Activated T-cell treated with anti-CD3 and anti-CD28 coated beads, Interleukin-2, amount 50 U/mL, for 1 hour (primary cell): Measurements from ENCODE around the gene NR2C2.
"Not testable (repeated sequence)": the region's sequence is repeated elsewhere in the genome, so short reads cannot be mapped to it uniquely, and the experiment has no call there.

Experiments used
- DNase-seq: peaks from one replicate; pipeline ENCODE4 v3.0.0-alpha.2; 2020

NR2C2 gene

DNA sequence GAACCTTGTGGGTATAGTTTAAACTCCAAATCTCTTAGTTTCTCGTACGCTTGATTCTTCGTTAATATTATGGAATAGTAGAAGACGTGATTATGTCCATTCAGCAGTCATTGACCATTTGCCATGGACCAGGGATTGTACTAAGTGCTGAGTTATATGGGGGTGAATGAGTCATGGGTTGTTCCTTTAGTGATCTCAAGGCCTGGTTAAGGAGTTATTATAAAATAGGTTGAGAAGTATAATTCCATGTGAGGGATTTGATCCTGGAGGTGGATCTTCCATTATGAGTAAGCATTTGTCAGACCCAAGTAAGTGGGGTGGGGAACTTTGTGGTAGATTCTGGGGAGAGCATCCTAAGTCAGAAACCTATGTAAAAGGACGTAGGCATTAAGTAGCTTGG, 15.4 kb downstream of the NR2C2 start:
- DNase-seq: no peak

DNA sequence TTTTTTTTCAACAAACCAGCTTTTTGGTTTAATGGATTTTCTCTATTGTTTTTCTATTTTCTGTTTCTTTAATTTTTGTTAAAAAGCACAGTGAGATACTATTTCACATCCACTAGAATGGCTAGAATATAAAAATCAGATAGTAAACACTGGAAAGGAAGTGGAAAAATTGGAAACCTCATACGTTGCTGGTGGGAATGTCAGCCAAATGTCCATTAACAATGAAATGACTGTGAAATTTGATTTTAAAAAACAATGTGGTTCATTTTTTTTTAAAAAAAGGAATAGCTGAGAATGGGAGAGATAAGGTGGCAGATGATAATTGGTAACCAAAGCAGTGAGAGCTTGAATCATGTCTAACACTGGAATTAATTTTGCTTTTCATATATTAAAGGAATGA, 19.9 kb downstream of the NR2C2 start:
- no peak for DNase-seq

DNA sequence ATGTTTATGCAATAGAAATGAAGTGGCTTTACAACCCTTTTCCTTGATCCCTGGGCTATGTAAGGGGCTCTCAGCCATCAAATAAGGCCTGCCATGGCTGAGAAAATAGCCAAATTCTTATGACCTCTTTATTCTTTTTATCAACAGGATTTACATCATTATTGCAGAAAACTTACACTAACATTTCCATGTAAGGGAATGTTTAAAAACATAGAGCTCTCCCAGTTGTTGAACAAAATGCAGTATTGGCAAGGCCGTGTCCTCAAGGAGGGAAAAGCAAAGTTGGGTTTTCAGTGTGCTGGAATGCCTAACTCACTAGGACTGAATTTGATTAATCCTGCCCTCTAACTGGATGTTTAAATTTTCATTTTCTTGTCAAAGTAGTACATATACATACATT, 22.3 kb downstream of the NR2C2 start:
- no peak for DNase-seq

DNA sequence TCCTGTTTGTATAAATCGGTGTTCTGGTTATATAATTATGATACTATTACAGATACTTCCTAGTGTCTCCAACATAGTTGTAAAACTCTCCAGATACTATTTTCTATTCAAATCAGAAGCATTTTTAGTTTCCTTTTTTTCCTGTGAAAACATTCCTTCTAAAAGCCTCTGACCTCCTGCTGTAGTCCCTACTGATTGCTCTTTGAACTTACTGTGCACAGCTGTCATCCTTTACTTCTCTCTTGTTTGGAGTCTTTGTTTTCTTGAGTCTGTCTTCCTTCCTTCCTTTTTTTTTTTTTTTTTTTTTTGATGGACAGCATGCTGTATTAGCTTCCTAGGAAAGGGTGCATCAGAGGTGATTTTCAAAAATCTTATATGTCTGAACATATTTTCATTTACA, 28.9 kb downstream of the NR2C2 start:
- no peak for DNase-seq

DNA sequence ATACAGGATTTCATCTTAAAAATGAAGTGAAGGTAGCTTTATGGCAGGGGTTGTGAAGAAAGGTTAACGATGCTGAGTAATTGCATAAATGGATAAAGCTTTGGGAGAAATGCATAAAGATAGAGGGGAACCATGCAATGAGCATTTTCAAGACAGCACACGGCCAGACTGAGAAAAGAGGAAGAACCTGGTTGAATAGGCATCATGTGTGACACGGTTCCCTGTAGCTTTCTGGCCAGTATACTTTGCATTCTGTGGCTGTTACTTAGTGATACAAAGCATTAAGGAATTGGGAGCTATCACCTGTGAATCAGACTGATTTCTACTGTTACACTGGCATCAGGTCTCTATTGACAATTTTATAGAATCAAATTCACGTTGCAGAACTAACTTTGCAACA, 33.3 kb downstream of the NR2C2 start:
- DNase-seq: no peak

DNA sequence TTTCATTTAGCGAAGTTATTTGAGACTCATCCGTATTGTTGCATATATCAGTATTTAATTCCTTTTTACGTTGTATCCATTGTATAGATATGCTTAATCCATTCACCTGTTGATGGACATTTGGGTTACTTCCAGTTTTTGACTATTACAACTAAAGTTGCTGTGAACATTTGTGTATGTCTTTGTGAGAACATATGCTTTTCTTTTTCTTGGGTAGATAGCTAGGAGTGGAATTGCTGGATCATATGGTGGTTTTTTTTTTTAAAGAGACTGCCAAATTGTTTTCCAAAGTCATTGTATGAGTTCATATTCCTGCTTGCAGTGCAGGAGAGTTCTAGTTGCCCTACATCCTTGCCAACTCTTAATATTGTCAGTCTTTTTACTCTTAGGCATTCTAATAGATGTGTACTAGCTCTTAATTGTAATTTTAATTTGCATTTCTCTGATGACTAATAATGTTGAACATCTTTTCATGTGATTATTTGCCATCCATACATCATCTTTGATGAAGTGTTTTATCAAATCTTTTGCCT, 37.3 kb downstream of the NR2C2 start:
- DNase-seq: no peak

DNA sequence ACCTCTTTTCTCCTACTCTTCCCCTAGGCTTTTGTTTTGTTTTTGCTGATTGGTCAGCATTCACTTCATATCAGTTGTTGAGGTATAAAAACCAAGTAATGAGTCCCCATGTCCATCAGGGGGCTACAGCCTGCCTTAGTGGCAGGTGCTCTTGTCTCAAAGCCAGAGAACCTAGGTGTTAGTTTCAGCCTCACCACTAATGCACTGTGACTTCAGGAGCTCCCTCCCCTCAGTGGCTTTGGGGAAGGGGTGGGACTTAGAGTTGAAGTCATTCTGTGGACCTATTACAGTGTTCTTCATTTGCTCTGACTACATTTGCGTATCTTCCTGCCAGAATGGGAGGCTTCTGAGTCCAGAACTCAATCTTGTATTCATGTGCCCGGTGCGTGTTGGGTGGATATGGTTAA, 41.6 kb downstream of the NR2C2 start:
- no peak for DNase-seq

DNA sequence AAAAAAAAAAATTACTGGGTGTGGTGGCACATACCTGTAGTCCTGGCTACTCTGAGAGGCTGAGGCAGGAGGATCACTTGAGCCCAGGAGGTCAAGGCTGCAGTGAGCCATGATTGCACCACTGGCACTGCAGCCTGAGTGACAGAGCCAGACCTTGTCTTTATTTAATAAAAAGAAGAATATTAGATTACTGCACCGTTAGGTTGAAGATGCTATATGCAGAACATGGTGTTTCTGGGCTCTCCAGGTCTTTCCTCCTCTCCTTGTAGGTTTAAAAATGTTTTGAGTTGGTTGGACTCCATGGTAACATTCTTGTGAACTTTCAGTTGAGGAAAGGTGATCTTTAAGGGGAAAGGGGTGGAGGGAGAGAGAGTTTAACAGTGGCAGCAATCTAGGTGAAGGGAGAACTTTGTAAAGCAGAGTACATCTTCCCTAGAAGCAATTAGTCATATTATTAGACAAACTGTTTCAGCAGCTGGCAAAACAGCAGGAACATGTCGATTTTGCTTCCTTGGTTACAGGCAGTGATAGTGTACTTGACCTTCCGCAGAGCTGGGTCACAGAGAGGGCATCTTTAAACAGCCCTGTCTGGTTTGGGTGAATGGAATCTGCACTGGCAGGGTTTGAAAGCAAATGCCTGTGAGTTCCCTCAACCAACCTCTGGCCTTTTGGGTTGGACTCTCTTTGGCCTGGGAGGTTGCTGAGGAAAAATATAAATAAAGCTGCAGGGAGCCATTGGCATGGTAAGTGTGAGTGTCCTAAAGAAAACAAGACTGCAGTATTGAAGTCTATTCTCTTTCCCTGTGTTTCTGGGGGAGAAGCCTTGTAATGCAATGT, 42.8 kb downstream of the NR2C2 start:
- no peak for DNase-seq

DNA sequence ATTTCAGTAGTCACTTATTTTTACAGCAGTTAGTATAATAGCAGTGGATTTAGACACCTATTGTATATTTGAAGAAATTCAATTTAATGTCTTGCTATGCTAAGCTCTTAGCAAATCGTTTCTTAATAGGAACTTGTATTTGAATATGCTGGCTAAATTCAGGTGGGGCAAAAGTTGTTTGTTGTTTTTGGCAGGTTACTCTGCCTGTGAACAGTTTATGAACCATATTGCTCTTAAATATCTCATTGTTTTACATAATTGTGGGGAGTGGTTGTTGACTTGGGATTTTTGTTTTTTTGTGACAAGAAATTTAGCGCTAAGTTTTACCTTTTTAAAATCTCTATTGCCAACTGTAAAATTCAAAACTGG, 43.4 kb downstream of the NR2C2 start:
- no peak for DNase-seq

DNA sequence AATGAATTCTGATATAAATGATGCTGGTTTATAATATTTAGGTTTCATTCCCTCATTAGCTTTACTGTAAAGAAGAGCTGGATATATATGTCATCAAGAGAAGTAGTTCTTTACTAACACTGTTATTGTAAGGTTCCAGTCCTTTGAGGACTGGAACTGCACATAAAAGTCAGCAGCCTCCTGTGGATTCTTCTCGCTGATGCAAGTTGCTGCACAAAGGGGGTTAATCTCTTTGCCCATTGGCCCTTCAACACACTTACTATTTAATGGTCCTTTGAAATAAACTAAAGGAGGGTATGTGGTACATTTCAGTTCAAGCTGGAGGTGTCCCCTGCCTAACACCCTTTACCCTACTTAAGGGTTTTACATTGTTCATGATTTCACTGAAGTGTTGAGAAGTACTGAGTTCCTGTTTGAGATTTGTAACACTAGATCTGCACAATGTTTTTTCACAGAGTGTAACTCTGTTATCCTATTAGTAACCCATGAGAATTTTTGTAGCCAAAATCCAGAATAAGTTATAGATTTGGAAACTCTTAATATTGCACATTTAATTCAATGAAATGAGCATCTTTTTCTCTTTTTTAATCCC, 43.9 kb downstream of the NR2C2 start:
- DNase-seq: no peak

DNA sequence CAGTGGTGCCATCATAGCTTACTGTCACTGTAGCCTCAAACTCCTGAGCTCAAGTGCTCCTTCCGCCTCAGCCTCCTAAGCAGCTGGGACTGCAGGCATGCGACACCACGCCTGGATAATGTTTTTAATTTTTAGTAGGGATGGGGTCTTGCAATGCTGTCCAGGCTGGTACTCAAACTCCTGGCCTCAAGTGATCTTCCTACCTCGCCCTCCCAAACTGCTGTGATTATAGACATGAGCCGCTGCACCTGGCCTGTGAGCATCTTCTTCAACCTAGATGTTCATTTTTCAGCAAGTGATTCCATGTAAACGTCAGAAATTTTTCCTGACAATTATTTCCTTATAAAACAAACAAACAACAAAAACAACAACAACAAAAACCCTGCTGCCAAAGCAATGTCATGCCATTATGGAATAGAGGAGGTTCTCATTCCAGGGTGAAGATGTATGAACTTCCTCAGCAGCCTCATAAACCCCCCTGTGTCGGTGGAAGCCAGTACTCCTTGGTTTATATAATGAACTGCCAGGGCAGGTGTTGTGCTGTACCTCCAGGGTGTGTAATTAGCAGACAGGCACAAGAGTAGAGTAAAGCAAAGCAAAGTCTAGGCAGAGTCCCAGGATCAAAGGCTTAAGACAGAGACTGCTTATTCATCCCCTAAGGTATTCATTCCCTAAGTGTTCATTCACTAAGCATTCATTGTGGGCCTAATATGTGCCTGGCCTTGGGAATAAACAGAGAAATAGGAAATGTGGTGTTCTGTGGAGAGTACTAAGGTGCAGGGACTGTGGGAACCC, 44.6 kb downstream of the NR2C2 start:
- DNase-seq: no peak

DNA sequence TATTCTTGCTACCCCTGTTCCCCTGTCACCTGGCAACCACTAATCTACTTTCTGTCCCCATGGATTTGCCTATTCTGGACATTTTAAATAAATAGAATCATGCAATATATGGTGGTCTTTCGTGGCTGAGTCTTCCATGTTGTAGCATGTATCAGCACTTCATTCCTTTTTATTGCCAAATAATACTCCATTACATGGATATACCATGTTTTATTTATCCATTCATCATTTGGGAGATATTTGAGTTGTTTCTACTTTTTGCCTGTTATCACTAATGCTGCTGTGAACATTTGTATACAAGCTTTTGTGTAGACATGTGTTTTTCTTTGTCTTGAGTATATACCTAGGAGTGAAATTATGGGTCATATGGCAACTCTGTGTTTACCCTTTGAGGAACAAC, 50.6 kb downstream of the NR2C2 start:
- no peak for DNase-seq

DNA sequence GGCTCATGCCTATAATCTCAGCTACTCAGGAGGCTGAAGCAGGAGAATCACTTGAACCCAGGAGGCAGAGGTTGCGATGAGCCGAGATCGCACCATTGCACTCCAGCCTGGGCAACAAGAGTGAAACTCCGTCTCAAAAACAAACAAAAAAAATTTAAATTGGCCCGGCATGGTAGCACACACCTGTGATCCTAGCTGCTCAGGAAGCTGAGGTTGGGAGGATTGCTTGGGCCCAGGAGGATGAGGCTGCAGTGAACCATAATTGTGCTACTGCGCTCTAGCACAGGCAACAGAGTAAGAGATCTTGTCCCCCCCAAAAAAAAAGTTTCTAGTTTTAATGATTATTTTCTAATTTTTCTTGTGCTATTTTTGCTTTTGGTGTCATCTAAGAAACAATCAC, 51.8 kb downstream of the NR2C2 start:
- not testable (repeated sequence) for DNase-seq

DNA sequence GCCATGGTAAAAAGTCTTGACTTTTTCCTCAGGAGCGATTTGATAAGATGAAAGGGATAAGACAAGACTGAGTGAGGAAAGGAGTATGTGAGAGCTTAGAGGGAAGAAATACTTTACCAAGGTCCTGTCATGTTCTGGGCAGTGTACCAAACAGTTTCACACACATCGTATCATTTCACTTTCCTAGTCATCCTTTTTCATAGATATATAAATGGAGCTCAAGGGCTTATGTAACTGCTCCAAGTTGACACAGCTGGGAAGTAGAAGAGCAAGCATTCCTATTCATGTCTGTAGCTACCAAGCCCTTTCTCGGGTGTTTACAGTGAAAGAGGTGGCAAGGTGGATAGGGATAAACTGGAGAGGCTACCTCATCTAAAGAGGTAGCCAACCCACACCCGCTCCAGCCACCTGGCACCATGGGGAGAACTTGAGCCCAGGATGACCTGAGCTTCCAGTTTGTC, 60.3 kb downstream of the NR2C2 start:
- DNase-seq: no peak

DNA sequence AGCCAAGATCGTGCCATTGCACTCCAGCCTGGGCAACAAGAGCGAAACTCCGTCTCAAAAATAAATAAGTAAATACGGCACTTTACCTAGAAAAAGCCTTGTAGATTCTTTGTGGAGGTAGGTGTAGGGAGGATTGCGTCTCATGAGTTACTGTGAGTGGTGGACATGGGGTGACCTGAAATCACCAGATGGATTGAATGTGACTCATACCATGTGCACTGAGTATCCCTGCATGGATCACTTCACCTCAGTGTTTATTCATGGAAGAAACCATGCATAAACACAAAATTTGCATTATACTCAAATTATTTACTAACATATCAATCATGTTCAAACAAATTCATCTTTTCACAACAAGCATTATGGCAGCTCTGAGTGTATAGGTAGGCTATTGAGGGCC, 61.8 kb downstream of the NR2C2 start:
- DNase-seq: no peak

DNA sequence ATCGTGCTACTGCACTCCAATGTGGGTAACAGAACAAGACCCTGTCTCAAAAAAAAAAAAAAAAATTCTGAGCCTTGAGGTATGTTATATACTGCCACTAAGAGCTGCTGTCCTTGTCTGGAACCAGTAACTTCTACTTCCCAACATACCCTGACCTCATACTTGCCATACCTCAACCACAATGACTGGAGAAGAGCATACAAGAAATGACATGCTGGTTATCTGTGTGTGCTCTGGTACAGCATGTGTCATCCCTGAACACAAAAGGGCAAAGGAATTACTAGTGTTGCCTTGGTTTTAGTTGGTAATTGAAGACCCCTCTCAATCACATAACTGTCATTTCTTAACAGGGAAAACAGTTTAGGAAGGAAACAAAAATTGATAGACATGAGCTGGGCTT, 63.3 kb downstream of the NR2C2 start:
- DNase-seq: no peak

DNA sequence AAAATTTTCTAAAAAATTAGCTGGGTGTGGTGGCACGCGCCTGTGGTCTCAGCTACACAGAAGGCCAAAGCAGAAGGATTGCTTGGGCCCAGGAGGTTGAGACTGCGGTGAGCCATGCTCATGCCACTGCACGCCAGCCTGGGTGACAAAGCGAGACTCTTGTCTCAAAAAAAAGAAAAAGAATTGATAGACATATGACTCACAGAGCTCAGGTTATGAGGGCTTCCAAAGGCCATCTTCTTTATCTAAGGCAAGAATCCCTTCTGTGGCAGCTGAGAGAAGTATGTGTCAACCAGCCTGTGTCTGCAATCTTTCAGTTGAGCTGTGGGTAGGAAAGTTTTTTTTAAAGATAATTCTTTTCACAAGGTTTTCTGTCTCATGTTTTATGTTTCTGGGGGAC, 63.8 kb downstream of the NR2C2 start:
- no peak for DNase-seq

DNA sequence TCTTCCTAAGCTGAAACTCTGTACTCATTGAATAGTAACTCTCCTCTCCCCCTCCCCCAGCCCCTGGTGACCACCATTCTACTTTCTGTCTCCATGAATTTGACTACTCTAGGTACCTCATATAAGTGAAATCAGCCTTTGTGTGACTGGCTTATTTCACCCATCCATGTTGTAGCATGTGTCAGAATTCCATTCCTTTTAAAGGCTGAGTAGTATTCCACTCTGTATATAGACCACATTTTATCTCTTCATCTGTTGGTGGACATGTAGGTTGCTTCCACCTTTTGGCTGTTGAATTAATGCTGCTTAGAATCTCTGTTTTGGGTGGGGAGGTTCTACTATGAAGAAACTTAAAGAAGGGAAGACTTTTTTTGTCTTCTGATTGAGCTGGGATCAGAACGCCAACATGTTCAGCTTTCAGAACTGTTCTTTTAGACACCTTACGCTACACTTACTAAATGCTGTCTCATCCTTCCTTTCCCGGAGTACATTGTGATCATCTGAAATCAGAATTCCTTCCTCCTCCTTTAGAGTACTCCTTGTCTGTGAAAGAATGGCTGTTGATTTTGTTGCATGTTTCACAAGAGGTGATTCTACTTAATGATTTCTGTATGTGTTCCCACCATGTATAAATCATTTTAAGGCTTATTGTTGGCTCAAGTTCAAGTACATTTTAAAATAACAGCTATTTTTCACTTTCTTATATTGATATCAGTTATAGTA, 67.4 kb downstream of the NR2C2 start:
- DNase-seq: no peak

DNA sequence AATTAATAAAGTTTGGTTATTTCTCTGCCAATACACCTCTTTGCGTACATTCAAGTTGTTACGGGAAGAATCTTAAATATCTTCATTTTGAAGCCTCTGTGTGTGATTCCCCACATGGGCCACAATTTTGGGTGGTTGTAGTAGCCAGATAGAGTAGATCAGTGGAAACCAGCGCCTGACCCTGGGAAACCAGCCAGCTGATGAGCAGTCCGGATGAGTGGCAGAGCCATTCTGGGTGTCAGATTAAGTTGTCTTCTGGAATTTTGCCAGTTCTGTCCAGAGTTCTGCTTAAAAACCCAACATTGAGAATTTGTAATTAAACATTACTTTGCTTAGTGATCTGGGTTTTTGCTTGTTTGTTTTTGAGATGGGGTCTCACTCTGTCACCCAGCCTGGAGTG, 68.1 kb downstream of the NR2C2 start:
- DNase-seq: no peak

DNA sequence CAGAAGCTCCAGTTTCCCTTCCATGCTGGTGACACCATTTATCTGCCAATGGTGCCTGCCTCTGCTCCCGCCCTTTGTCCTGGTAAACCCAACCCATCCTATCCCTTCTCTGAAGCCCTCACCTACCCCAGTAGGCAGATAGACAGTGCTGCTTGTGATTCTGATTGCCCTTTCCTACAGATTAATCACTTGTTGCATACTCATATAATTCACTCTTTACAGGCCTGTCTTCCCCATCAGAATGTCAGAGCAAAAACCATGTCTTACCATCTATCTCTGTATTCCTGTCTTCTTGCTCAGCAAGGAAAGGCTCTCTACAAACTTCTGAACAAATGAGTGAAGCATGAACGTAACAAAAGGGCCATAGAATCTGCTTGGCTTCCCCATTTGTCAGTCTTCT, 69.8 kb downstream of the NR2C2 start:
- no peak for DNase-seq

DNA sequence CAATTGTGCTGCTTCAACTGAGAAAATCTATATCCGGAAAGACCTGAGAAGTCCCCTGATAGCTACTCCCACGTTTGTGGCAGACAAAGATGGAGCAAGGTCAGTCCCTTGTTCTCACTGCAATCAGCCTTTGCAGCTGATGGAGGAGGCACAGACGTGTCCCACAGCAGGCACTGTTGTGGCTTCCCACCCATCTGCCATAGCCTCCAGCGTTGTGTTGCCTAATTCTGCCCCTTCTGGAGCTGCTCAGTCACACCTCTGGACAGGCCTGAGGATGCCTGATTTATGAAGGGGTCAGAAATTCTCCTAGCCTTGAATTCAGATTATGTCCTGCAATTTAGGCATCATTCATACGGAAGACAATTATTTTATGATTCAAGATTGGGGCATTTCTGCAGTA, 75.9 kb downstream of the NR2C2 start:
- no peak for DNase-seq

DNA sequence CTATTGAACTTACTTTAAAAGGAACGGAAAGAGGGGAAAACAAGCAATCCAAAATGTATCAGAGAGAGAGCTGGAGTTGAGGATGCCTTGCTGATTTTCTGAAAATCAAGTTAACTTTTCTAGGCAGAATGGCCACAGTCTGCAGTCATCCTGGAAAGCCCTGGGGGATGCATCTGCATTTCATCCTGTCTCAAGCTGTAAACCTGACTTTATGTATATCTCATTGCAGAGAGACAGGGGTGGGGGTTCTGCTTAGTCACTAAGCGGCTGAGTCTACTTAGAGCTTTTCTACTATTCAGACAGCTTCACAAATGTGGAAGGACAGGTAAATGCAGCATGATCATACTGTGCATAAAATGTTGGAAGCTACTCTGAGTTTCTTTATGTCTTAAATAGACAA, 76.3 kb downstream of the NR2C2 start:
- no peak for DNase-seq

DNA sequence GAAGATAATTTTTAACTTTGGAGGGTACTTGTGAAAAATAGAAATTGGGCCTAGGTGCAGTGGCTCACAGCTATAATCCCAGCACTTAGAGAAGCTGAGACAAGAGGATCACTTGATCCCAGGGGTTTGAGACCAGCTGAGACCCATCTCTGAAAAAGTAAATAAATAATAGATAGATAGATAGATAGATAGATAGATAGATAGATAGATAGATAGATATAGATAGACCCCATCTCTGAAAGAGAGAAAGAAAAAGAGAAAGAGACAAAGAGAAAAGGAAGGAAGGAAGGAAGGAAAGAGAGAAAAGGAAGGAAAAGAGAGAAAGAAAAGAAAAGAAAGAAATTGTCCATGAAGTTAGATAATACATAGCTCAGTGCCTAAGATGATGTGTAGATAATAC, 82.2 kb downstream of the NR2C2 start:
- DNase-seq: no peak
